SH-SY5Y (cell line): Measurements from ENCODE around the gene MYH7B.

Source experiments
- GATA2 ChIP-seq: IDR thresholded peaks from 2 replicates; pipeline ENCODE4 v1.6.1; 2011; ENCODE audit warnings: mild to moderate bottlenecking, low read depth, low read length
- GATA3 ChIP-seq: IDR thresholded peaks from 2 replicates; pipeline ENCODE4 v1.6.1; 2011; ENCODE audit warnings: low read depth, mild to moderate bottlenecking, low read length, moderate library complexity

DNA sequence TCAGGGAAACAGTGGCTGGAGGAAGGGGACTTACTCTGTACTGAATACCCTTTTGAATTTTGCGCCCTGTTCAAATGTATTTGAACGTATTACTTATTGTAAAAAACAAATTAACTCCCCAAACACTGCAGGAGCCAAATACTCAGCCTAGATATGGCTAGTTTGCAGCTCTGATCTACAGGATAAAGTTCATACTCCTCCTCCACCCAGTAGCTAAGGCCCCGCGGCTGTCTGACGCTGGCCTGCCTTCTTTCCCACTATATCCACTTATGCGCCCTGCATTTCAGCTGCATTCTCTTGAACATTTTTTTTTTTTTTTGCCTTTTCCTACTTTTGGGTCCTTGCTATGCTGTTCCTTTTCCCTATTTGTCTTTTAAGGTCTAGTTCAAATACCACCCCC, 6.5 kb upstream of the MYH7B start:
- TF ChIP-seq GATA2 (no peak), GATA3 (no peak)
